Activated naive CD8-positive, alpha-beta T cell (primary cell): ENCODE measurements around the gene MAP3K12.
"Not testable (repeated sequence)": the region's sequence is repeated elsewhere in the genome, so short reads cannot be mapped to it uniquely, and the experiment has no call there.

ENCODE experiments used
- H3K27ac Mint-ChIP-seq: one replicate; pipeline ENCODE4 v1.8.0; 2021; ENCODE audit warnings: mixed read lengths
- H3K27me3 Mint-ChIP-seq: one replicate; pipeline ENCODE4 v1.8.0; 2021; ENCODE audit warnings: mixed read lengths
- H3K36me3 Mint-ChIP-seq: one replicate; pipeline ENCODE4 v1.8.0; 2021; ENCODE audit warnings: mixed read lengths
- H3K4me1 Mint-ChIP-seq: one replicate; pipeline ENCODE4 v1.8.0; 2021; ENCODE audit warnings: low read depth, mixed read lengths
- H3K4me3 Mint-ChIP-seq: one replicate; pipeline ENCODE4 v1.8.0; 2021; ENCODE audit warnings: mild to moderate bottlenecking, mixed read lengths
- H3K9me3 Mint-ChIP-seq: one replicate; pipeline ENCODE4 v1.8.0; 2021; ENCODE audit warnings: low read depth, mixed read lengths

The MAP3K12 gene

DNA sequence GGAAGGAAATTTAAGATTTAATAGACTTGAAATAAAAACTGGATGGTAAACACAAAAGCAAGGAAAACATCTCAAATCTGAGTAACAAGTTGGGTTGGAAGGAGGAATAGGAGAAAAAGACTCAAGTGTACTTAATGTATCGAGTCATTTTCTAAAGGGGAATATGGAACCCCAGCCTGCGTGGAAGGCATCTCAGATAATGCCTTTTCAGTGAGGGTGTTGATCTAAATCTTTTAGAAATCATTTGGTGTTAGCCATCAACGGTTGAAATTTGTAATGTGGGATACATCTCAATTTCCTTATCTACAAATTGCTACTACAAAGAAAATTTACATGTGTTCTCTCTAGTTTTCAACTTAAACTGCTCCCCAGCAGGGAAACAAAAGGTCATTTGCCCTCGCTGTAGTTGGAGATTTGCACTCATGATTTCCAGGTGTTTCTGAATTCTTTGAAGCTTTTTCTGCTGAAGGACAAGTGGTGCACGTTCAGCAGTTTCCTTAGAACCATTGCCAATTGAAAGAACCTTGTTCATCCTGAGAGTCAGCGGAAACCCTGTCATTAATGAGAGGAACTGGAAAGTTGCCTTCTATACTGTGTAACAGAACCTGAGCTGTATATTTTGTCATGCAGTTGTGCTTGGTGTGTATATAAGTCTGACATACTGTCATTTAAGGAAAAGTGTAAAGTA, 45.2 kb downstream of the MAP3K12 start:
- H3K27me3 Mint-ChIP-seq, result no peaks in the 10 kb centered on the region
- H3K4me3 Mint-ChIP-seq, result peak overlapping the region; percentile 98
- H3K36me3 Mint-ChIP-seq, result peaks cover 7% of the 10 kb centered on the region

DNA sequence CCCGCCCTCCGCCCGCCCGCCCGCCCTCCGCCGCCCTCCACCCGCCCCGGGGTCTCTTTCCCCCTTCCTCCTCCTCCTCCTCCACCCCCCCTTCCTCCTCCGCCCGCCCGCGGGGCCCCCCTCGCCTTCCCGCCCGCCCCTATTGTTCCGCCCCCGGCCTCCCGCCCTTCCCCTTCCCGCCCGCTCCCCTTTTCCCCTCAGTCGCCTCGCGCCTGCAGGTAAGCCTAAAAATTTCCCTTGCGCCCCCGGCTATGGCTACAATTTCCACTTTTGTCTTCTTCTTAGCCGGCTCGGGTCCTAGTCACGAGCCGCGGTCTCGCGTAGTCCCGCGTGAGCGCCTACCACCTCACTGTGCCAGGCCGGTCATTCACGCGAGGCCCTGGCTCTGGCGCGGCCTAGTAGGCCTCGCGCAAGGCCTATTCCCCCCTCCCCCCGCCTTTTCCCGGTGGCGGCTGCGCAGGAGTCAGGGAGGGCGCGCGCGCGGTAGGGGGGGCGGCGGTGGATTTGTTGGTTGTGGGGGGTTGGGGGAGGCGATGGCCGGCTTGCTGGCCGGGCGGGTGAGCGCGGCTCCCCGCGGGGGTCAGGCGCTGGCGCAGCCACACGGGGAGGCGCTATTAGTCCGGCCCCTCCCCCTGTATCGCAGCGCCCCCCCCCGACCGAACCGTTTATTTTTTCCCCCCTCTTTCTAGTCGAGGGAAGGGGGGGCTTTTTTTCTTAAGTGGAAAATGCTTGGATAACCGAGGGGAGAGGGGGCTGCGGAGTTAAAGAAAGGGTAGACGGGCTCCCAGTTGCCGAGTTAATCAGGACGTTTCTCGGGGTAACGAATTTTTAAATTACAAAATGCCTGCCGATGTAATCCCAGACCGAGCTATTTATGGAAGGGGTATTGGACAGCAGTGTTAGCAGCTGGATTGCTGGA, 46.8 kb downstream of the MAP3K12 start:
- Mint-ChIP-seq H3K36me3 (peaks cover 7% of the 10 kb centered on the region), H3K9me3 (no peaks in the 10 kb centered on the region), H3K27me3 (no peaks in the 10 kb centered on the region), H3K4me3 (peak overlapping the region; percentile 98), H3K27ac (peak overlapping the region; percentile 99), H3K4me1 (peaks cover 39% of the 10 kb centered on the region)

More for the DNA sequence above, 45.2 kb downstream of the MAP3K12 start:
- H3K27ac Mint-ChIP-seq, result peak overlapping the region; percentile 91
- H3K9me3 Mint-ChIP-seq, result no peaks in the 10 kb centered on the region
- H3K4me1 Mint-ChIP-seq, result peaks cover 40% of the 10 kb centered on the region

DNA sequence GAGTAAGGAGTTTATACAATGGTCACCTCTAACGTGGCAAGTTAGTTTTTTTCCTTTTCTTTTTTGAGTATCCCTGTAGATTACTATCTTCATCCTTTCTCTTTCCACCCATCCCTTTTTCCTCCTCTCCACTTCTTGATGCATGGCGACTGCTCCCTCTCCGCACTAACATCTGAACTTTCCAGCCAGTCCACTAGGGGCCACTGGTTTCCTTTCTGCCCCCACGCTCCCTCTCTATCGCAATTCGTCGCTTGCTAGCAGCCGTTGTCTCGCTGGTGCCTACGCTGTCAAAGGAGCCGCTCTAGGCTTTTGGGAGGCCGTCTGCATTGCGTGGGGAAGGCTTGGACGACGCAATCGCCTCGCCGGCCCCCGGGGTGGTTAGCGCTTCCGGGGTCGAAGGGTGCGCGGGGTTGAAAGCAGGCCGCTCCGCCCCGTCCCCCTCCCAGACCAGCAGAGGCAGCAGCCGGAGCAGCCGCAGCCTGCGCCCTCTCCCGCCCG, 47.5 kb downstream of the MAP3K12 start, which contains the start of gene PCBP2:
PCBP2 (plus strand) TSS at position 442 of the 498 bp plus-strand sequence. CDS start 2,699 bp downstream, outside the sequence.
- Mint-ChIP-seq H3K9me3 (no peaks in the 10 kb centered on the region), H3K36me3 (peaks cover 7% of the 10 kb centered on the region), H3K27me3 (no peaks in the 10 kb centered on the region), H3K27ac (peak within 1 kb of the TSS; percentile 99), H3K4me3 (peak within 1 kb of the TSS; percentile 98), H3K4me1 (peaks cover 35% of the 10 kb centered on the region)

DNA sequence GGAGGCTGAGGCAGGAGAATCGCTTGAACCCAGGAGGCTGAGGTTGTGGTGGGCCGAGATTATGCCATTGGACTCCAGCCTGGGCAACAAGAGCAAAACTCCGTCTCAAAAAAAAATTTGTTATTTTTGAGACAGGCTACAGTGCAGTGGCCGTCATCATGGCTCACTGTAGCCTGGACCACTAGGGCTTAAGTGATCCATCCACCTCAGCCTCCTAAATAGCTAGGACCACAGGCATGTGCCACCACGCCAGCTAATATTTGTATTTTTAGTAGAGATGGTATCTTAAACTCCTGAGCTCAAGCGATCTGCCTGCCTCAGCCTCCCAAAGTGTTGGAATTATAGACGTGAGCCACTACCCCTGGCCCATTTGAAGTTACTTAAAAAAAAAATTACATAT, 48.3 kb downstream of the MAP3K12 start:
- Mint-ChIP-seq H3K9me3 (no peaks in the 10 kb centered on the region), H3K36me3 (peaks cover 7% of the 10 kb centered on the region), H3K4me1 (peaks cover 39% of the 10 kb centered on the region), H3K27me3 (no peaks in the 10 kb centered on the region), H3K4me3 (no peak overlapping the region), H3K27ac (peak overlapping the region; percentile 22)

DNA sequence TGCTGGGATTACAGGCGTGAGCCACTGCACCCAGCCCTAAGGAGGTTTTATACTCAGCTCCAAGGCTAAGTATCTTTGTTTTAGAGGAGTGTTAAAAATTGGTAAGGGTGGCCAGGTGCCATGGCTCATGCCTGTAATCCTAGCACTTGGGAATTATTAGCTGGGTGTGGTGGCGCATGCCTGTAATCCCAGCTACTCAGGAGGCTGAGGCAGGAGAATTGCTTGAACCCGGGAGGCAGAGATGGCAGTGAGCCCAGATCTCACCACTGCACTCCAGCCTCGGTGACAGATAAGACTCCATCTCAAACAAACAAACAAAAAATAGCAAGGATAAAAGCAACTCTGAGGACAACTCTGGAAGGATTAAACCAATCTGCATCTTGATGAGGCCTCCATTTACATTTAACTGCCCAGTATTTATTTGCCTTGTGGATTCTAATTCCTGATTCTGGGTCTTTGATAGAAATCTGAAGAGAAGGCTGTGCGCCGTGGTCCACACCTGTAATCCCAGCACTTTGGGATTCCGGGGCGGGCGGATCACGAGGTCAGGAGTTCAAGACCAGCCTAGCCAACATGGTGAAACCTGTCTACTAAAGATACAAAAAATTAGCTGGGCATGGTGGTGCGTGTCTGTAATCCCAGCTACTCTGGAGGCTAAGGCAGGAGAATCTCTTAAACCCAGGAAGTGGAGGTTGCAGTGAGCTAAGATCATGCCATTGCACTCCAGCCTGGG, 54.5 kb downstream of the MAP3K12 start:
- Mint-ChIP-seq H3K4me1 (peaks cover 41% of the 10 kb centered on the region), H3K4me3 (peak overlapping the region; percentile 62)
- not testable (repeated sequence) for H3K9me3 Mint-ChIP-seq

DNA sequence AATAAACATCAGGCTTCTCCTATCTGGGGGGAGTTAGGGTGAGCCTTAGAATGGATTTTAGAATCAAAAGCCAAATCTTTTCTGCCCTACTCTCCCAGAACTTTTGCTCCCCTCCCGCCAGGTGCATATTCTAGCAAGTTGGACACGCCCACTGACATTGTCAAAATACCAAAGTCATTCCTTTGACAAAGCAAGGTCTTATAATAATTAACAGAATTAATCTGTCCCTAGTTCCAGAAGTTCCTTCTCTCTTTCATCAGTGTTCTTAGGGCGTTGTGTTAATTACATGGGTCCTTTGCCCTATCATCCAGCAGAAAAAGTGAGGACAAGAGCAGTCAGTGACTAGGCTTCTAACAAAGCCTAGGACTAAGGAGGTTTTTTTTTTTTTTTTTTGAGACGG, 55.3 kb downstream of the MAP3K12 start:
- Mint-ChIP-seq H3K4me3 (peak overlapping the region; percentile 66), H3K4me1 (peaks cover 44% of the 10 kb centered on the region), H3K36me3 (peaks cover 4% of the 10 kb centered on the region), H3K27me3 (no peaks in the 10 kb centered on the region), H3K9me3 (no peaks in the 10 kb centered on the region), H3K27ac (peak overlapping the region; percentile 77)

More for the DNA sequence above, 54.5 kb downstream of the MAP3K12 start:
- not testable (repeated sequence) for H3K36me3 Mint-ChIP-seq, H3K27me3 Mint-ChIP-seq
- peak overlapping the region; percentile 77 for H3K27ac Mint-ChIP-seq

DNA sequence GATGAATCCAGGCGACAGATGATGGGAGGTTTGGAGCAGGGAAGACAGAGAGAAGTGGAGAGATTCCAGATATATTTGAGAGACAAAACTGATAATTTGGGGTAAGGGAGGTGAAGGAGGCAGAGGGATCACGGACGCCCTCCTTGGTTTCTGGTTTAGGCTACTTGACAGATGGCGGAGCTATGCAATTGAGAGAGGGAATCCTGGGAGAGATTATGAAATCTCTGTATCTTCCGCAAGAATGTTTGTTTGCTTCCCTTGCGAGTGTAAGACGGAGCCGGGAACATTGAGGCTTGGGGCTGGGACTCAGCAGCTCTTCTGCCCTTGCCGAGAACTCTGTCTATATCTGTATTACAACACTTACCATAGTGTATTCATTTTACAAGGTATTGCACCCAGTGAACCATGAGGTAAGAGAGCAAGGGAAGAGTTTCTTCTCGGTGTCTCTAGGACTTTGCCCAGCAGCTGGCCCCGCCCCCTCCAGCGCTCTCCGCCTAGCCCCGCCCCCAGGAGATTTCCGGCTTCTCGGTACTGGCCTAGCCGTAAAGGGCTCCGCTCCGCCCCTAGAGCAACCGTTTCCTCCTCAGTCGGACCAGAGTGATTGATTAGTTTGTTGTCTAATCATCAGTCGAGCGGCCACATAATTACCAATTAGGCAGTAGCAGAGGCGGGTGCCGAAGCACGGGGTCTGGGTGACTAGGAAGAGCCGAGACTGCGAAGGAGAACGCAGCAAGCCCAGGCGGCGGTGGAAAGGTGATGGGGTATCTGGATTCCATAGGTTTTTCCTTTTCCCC, 58.0 kb downstream of the MAP3K12 start, which contains the start of gene PRR13:
PRR13 (plus strand) TSS at position 695 of the 794 bp plus-strand sequence. CDS start 981 bp downstream, outside the sequence.
- H3K4me1 Mint-ChIP-seq, result peaks cover 39% of the 10 kb centered on the region
- H3K9me3 Mint-ChIP-seq, result no peaks in the 10 kb centered on the region
- peak within 1 kb of the TSS; percentile 96 for H3K4me3 Mint-ChIP-seq

DNA sequence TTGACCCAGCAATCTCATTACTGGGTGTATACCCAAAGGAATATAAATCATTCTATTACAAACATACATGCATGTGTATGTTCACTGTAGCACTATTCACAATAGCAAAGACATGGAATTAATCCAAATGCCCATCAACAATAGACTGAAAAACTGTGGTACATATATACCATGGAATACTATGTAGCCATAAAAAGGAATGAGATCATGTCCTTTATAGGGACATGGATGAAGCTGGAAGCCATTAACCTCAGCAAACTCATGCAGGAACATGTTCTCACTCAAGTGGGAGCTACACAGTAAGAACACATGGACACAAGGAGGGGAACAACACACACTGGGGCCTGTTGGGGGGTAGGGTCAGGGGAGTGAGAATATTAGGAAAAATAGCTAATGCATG, 59.7 kb downstream of the MAP3K12 start:
- not testable (repeated sequence) for H3K27ac Mint-ChIP-seq, H3K9me3 Mint-ChIP-seq, H3K36me3 Mint-ChIP-seq, H3K27me3 Mint-ChIP-seq
- H3K4me3 Mint-ChIP-seq, result peak overlapping the region; percentile 13
- H3K4me1 Mint-ChIP-seq, result peaks cover 23% of the 10 kb centered on the region

More for the DNA sequence above, 58.0 kb downstream of the MAP3K12 start, which contains the start of gene PRR13:
- Mint-ChIP-seq H3K27me3 (no peaks in the 10 kb centered on the region), H3K36me3 (peaks cover 4% of the 10 kb centered on the region), H3K27ac (peak within 1 kb of the TSS; percentile 94)

DNA sequence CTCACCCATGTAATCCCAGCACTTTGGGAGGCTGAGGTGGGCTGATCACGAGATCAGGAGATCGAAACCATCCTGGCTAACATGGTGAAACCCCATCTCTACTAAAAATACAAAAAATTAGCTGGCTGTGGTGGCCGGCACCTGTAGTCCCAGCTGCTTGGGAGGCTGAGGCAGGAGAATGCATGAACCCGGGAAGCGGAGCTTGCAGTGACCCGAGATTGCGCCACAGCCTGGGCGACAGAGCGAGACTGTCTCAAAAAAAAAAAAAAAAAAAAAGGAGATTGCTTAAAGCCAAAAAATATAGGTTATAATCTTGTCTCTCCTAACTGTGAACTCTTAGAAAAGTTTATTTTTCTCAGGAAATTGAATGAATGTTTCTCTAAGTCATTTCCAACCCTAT, 63.9 kb downstream of the MAP3K12 start:
- H3K27me3 Mint-ChIP-seq, result not testable (repeated sequence)

DNA sequence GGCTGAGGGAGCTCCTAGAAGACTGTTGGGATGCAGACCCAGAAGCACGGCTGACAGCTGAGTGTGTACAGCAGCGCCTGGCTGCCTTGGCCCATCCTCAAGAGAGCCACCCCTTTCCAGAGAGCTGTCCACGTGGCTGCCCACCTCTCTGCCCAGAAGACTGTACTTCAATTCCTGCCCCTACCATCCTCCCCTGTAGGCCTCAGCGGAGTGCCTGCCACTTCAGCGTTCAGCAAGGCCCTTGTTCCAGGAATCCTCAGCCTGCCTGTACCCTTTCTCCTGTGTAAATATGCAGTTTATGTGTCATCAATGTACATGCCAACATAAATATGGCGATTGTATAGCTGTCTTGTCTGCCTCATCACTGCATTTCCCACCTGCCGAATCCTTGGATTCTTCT, 68.1 kb downstream of the MAP3K12 start:
- H3K27ac Mint-ChIP-seq, result no peak overlapping the region
- no peaks in the 10 kb centered on the region for H3K9me3 Mint-ChIP-seq
- H3K4me3 Mint-ChIP-seq, result no peak overlapping the region
- no peaks in the 10 kb centered on the region for H3K27me3 Mint-ChIP-seq
- peaks cover 8% of the 10 kb centered on the region for H3K4me1 Mint-ChIP-seq
- no peaks in the 10 kb centered on the region for H3K36me3 Mint-ChIP-seq

More for the DNA sequence above, 63.9 kb downstream of the MAP3K12 start:
- not testable (repeated sequence) for H3K4me3 Mint-ChIP-seq, H3K27ac Mint-ChIP-seq, H3K9me3 Mint-ChIP-seq, H3K36me3 Mint-ChIP-seq, H3K4me1 Mint-ChIP-seq

DNA sequence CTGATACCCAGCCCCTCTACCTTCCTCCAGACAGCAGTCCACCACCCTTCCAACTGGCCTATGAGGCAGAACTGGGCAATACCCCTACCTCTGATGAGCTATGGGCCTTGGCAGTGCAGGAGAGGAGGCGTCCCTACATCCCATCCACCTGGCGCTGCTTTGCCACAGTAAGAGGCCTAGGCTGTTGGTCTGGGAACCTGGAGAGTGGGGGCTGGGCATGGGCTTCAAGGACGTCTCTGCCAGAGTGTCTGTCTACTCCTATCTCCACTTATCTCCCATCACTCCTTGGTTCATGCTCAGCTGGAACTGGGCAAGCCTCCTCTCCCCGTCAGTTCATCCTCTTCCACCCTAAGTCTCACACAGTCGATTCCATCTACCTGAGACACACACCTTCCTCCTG, 69.1 kb downstream of the MAP3K12 start:
- Mint-ChIP-seq H3K9me3 (no peaks in the 10 kb centered on the region), H3K27me3 (no peaks in the 10 kb centered on the region), H3K36me3 (no peaks in the 10 kb centered on the region), H3K27ac (no peak overlapping the region), H3K4me1 (peaks cover 8% of the 10 kb centered on the region), H3K4me3 (no peak overlapping the region)
